ENCODE measurements around the gene SPINT1. TPM values are rescaled to one million over a fixed set of nuclear protein-coding genes. Genes with fewer than 3 reads are reported as not detected.

The SPINT1 gene, protein sequence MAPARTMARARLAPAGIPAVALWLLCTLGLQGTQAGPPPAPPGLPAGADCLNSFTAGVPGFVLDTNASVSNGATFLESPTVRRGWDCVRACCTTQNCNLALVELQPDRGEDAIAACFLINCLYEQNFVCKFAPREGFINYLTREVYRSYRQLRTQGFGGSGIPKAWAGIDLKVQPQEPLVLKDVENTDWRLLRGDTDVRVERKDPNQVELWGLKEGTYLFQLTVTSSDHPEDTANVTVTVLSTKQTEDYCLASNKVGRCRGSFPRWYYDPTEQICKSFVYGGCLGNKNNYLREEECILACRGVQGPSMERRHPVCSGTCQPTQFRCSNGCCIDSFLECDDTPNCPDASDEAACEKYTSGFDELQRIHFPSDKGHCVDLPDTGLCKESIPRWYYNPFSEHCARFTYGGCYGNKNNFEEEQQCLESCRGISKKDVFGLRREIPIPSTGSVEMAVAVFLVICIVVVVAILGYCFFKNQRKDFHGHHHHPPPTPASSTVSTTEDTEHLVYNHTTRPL
- 0.15 and 0.17 TPM in 2 replicates for total RNA-seq

DNA sequence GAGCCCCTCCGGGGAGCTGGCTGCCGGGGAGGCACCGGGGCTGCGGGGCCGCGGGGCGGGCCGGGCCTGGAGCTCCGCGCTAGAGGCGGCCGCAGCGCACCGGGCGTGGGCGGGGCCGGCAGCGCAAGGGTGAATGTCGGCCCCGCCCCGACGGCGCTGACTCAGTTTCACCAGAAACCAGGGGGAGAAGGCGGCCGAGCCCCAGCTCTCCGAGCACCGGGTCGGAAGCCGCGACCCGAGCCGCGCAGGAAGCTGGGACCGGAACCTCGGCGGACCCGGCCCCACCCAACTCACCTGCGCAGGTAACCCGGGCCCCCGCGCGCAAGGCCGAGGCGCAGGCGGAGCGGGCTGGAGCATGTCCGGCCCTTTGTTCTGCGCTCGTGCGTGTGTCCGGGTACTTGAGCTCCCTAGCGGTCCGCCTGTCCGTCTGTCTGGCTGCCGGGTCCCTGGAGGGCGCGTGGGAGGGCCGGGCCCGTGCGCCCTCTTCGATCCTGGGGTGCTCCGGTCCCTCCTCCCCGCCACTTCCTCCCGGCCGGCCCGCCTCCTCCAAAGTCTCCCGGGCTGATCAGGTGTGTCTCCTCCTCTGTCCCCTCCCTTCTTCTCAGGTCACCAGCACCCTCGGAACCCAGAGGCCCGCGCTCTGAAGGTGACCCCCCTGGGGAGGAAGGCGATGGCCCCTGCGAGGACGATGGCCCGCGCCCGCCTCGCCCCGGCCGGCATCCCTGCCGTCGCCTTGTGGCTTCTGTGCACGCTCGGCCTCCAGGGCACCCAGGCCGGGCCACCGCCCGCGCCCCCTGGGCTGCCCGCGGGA lies at the start of gene SPINT1:
Gene SPINT1, plus strand, starts transcription at position 164 of the 811 bp plus-strand sequence. Its CDS starts 507 bp downstream, at position 671.

DNA sequence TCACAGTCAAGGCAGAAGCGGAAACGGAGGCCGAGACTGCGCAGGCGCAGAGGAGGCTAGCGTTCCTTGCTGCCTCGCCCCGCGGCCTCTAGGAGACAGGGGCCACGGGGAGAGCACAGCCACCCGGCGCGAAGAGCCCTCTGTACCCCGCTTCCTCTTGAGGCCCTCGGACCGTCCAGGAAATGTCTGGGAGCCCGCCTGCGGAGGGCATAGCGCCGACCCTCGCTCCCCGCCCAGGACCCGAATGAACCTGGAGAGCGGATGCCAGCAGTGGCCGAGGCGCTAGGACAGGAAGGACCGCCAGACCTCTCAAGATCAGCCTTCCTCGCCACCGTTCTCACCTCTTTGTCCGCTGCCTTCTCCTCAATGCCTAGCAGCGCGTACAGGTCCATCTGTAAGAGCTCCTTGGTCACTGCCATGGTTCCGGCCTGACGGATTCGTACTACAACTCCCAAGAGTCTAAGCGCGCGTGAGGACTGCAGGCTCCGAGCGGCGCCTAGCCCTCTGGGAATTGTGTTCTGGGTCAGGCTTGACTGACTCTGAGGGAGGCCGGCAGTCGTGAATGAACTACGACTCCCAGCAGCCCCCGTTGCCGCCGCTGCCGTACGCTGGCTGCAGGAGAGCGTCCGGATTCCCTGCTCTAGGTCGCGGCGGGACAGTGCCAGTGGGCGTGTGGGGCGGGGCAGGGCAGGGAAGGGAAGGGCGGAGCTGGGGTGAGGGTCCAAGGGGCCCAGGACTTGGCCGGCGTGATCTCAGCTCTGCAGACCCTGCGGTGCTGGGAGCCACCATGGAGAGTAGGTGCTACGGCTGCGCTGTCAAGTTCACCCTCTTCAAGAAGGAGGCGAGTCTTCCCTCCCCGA lies 36.6 kb upstream of the SPINT1 start, which contains the start of the genes DNAJC17 and ZFYVE19:
Gene DNAJC17, minus strand, starts transcription at position 446 of the 860 bp plus-strand sequence. Its CDS starts 27 bp downstream, at position 419.
Gene ZFYVE19, plus strand, starts transcription at position 62 of the 860 bp plus-strand sequence. Its CDS starts 501 bp downstream, at position 563.

GRCh38 chr15:40828447-40829036 lies 15.3 kb upstream of the SPINT1 start, which contains the start of gene PPP1R14D:
TSS of gene PPP1R14D (minus strand) at chr15:40828708. CDS start at chr15:40828641, 67 bp downstream.

DNA sequence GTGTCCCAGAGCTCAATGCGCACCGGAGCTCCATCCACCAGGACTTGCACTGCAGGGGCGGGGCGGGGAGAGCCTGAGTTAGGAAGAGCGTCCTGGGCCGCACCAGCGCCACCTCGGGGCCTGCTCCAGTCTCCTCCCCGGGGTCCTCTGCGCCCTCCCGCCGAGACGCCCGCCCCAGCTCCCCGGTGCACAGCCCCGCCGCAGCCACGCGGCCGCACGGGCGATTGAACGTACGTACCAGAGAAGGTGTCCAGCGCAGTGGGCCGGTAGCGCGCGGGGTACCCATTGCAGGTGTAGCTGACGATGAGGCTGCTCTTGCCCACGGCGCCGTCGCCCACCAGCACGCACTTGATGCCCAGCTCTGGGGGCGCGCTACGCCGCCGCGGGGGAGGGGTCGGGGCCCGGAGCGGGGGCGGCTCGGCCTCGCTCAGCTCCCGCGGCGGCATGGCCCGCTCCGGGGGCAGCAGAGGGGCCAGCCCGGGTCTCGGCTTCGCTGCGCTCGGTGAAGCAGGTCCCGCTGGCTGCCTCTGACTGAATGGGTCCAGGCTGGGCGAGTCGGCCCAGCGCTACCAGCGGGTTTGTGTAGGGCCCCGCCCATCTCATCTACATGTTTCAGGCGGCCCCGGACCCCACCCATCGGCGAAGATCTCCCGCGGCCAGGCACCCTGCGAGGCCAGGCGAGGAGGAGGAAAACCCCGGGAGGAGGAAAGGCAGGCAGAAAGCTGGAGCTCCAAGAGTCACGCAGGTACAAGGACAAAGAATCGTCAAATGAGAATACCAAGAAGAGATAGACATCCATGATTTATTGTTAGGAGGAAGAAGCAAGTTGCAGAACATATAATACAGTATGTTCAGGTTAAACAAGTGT lies 30.1 kb downstream of the SPINT1 start, which contains the start of gene RHOV:
Gene RHOV, minus strand, starts transcription at position 541 of the 868 bp plus-strand sequence. Its CDS starts 95 bp downstream, at position 446.

GRCh38 chr15:40893733-40894680 lies 50.2 kb downstream of the SPINT1 start, which contains the start of gene VPS18:
TSS of gene VPS18 (plus strand) at chr15:40894450. CDS start at chr15:40894769, 319 bp downstream.

Other genes starting within 250 kb of the SPINT1 start
- 1.2 and 28.2 TPM in 2 replicates for gene KNL1, start 249.8 kb upstream of the SPINT1 start, total RNA-seq
- 1.3 and 4.1 TPM in 2 replicates for gene RAD51, start 148.9 kb upstream of the SPINT1 start, total RNA-seq
- gene RMDN3, start 88.8 kb upstream of the SPINT1 start, total RNA-seq = 16.0 and 17.5 TPM in 2 replicates
- gene GCHFR, start 80.0 kb upstream of the SPINT1 start, total RNA-seq = 2.0 and 2.2 TPM in 2 replicates
- 0.15 TPM in 1 of 2 replicates, not detected in the other for gene C15orf62, start 74.1 kb upstream of the SPINT1 start, total RNA-seq
- gene ZFYVE19, start 37.0 kb upstream of the SPINT1 start, total RNA-seq = 19.0 and 25.3 TPM in 2 replicates
- 19.5 and 27.1 TPM in 2 replicates for gene DNAJC17, start 36.6 kb upstream of the SPINT1 start, total RNA-seq
- not detected in 2 replicates for gene PPP1R14D, start 15.3 kb upstream of the SPINT1 start, total RNA-seq
- gene RHOV, start 30.2 kb downstream of the SPINT1 start, total RNA-seq = not detected in 2 replicates
- gene VPS18, start 50.4 kb downstream of the SPINT1 start, total RNA-seq = 45.1 and 86.2 TPM in 2 replicates
- gene DLL4, start 85.3 kb downstream of the SPINT1 start, total RNA-seq = 0.17 and 0.73 TPM in 2 replicates
- 9.3 and 16.9 TPM in 2 replicates for gene CHAC1, start 109.4 kb downstream of the SPINT1 start, total RNA-seq

Measured in smooth muscle cell of trachea (primary cell).